GM10248 (cell line): Measurements from ENCODE around the gene GRIK4.

Experiments
- CTCF ChIA-PET: fragments of 300-600 bp; sonication (Branson Sonifier 250); formaldehyde crosslinking; extraction: SDS; loops from one replicate; lab custom pipeline; 2021; ENCODE audit warnings: antibody characterized with exemption; lab: Yijun Ruan, JAX
- POLR2A ChIA-PET: fragments of 350-650 bp; sonication (Branson Sonifier 250); formaldehyde crosslinking; extraction: SDS; loops from one replicate; lab custom pipeline; 2020; ENCODE audit warnings: antibody characterized with exemption; lab: Yijun Ruan, JAX
- DNase-seq: peaks from one replicate; pipeline ENCODE4 v3.0.0; 2012; ENCODE audit errors: extremely low spot score
- TF ChIP-seq, protein P1 (sequence below): IDR thresholded peaks from 2 replicates; pipeline ENCODE4 v1.5.1; 2012; ENCODE audit warnings: mild to moderate bottlenecking, low read depth; ENCODE audit errors: extremely low read depth, missing control alignments, control extremely low read depth

GRIK4 gene

DNA sequence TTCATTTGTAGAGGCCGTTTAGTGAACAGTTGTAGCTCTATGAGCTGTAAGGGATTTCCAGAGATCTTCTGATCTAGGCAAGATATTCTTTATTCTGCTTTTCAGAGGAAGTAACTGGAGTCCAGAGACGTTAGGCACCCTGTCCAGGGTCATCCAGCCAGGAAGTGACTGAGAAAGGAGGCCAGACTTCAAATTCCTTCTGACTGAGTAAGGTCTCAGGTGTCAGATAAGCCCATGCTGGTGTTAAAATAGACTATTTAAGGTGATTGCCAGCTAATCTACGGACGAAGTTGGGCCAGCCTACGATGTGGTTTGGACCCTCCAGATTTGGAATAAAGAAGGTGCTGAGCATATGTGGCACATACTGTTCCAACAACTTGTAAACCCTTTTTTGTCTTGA, 54.6 kb downstream of the GRIK4 start:
- ChIA-PET CTCF (interaction anchor here (1.0 to 1.7 kb wide), 2 partner anchors 9 to 11 kb away, joined by 3 to 4 read pairs; no protein-coding TSS in a partner anchor), POLR2A (no interaction called here)
- TF ChIP-seq, protein P1, sequence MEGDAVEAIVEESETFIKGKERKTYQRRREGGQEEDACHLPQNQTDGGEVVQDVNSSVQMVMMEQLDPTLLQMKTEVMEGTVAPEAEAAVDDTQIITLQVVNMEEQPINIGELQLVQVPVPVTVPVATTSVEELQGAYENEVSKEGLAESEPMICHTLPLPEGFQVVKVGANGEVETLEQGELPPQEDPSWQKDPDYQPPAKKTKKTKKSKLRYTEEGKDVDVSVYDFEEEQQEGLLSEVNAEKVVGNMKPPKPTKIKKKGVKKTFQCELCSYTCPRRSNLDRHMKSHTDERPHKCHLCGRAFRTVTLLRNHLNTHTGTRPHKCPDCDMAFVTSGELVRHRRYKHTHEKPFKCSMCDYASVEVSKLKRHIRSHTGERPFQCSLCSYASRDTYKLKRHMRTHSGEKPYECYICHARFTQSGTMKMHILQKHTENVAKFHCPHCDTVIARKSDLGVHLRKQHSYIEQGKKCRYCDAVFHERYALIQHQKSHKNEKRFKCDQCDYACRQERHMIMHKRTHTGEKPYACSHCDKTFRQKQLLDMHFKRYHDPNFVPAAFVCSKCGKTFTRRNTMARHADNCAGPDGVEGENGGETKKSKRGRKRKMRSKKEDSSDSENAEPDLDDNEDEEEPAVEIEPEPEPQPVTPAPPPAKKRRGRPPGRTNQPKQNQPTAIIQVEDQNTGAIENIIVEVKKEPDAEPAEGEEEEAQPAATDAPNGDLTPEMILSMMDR, result no peak
- no peak for DNase-seq

DNA sequence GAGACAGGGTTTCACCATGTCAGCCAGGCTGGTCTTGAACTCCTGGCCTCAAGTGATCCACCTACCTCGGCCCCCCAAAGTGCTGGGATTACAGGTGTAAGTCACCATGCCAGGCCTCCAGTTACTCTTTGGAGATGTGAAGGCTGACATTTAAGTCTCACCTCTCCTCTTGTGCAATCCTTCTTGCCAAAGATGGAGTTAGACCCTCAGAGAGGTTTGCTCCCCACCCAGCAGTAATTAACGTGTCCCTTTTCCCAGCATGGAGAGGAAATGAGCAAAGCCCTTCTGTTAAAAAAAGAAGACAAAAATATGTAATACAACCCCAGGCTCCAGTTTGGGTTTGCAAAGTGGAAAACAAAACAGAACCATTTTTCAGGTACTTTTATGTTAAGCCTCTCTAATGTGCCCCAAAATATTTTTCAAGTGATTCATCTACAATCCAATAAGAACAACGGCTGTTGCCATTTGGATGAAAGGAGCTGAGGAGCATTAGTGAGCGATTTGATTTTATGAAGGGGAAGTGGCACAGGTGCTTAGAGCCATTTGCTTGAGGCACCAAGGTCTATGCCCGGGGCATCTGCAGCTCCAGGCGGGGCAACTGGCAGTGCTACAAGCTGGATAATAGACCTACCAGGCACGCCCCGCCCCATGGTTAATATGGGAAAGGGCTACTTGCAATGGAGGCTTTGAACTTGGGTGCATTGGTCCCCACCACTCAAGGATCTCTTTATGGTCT, 57.2 kb downstream of the GRIK4 start:
- POLR2A ChIA-PET, result no interaction called here
- TF ChIP-seq, protein P1, result no peak
- CTCF ChIA-PET, result interaction anchor here (1.3 to 2.0 kb wide), 2 partner anchors 44 to 543 kb away, joined by 3 to 4 read pairs; no protein-coding TSS in a partner anchor
- no peak for DNase-seq

DNA sequence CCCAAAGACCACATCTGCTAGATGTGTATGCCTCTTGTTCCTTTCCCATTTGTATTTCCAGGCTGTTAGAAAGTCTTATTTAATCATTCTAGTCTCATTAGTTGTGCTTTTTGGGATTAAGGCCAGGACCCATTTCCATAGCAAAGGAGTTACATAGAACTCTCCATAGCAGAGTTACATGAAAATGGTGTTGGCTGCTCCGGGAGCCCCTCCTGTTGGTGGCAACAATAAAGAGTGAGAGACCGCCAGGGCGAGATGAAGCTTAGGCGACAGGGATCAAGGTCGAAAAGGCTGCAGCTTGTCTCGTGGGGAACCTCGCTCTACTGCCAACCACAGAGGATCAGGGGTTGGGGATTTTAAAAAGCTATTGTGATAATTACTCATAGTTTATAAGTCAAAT, 58.3 kb downstream of the GRIK4 start:
- TF ChIP-seq, protein P1, result no peak
- CTCF ChIA-PET, result interaction anchor here (0.9 to 2.0 kb wide), 3 partner anchors 16 to 542 kb away, joined by 3 to 4 read pairs (median 3); no protein-coding TSS in a partner anchor
- POLR2A ChIA-PET, result no interaction called here
- DNase-seq, result no peak

DNA sequence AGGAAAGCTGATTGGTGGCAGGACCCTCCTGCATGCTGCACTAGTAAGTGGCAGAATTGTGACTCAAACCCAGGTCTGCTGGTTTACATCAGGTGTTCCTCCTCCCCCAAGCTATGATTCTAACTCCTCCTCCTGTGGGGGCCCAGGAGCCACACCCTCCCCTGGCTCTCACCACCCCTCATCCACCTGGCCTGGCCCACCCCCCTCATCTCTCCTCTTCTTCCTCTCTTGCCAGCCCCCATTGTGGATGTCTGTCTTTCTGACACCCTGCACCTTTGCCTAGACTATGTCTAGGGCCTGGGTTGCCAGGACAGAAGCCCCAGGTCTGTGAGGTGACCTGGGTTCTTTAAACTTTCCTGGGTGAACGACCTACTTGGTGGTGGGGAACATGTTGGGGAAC, 59.9 kb downstream of the GRIK4 start:
- TF ChIP-seq, protein P1, result no peak
- DNase-seq, result no peak
- POLR2A ChIA-PET, result no interaction called here
- CTCF ChIA-PET, result interaction anchor here (1.0 kb wide), 1 partner anchor 53 kb away, joined by 3 read pairs; no protein-coding TSS in a partner anchor

DNA sequence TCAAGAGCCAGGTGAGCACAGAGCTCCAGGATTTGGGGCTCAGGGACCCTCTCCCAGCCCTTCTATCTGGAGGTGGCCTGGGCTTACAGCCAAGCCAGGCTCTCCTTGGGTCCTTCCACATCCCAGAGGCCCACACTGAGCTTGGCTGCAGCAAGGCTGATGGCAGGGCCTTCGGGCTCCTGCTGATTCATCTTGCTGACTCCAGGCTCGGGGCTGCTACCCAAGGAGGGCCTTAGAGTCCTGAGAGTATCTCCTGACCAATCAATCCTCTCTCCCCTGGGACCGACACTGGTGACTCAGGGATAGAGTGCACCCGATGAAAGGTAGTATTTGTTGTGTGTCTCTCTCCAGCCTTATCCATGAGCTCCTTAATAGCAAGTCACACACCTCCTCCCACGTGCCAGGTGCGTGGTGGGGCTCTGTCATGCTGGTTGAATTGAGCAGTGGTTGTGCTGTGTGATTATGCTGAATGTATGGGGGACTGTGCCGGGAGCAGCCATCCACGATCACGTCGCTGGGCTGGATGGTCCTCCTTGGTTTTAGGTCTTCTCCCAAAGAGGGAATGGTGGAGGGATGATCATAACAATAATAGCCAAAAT, 62.3 kb downstream of the GRIK4 start:
- no peak for DNase-seq
- TF ChIP-seq, protein P1, result no peak
- CTCF ChIA-PET, result interaction anchor here (1.4 kb wide), 1 partner anchor 9 kb away, joined by 4 read pairs; no protein-coding TSS in a partner anchor
- POLR2A ChIA-PET, result no interaction called here

DNA sequence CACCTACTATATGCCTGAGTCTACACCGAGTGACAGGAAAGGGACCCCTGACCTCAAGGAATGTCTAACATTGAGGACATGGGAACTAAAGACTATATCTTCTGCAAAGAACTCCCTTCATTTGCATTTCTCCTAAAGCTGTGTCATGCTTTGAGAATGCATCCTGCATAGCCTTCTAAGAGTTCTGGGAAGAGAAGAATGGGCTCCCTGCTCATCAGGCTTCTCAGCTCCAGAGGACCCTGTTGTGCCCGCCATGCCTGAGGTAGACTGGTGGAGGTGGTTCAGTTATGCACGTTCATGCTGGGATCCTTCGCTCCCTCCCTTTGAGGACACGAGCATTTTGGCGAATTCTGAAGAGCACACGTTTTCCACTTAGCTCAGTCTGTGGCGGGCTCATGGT, 63.3 kb downstream of the GRIK4 start:
- CTCF ChIA-PET, result interaction anchor here (1.0 kb wide), 1 partner anchor 9 kb away, joined by 4 read pairs; no protein-coding TSS in a partner anchor

More for the DNA sequence above, 63.3 kb downstream of the GRIK4 start:
- TF ChIP-seq, protein P1, result no peak
- no peak for DNase-seq
- POLR2A ChIA-PET, result no interaction called here
